MM.1S (cell line): ENCODE data around the gene UNC5C.

Source experiments
- CTCF ChIP-seq: fragments of 300-600 bp; sonication (generic); IDR thresholded peaks from 2 replicates; pipeline ENCODE4 v1.5.1; 2016; ENCODE audit warnings: antibody characterized with exemption, low read length, mixed read lengths
- EZH2 ChIP-seq: fragments of 300-600 bp; sonication (generic); optimal IDR thresholded peaks from 2 replicates; pipeline ENCODE3; 2017; ENCODE audit warnings: low read depth, mild to moderate bottlenecking, antibody characterized with exemption, low read length, mixed read lengths
- EZH2phosphoT487 ChIP-seq: fragments of 300-600 bp; sonication (generic); IDR thresholded peaks from 2 replicates; pipeline ENCODE4 v1.6.1; 2018; ENCODE audit warnings: antibody characterized with exemption, low read length

- TF ChIP-seq CTCF, result no peak
- no peak for TF ChIP-seq EZH2phosphoT487
- TF ChIP-seq EZH2, result no peak
These were observed 390.7 kb downstream of the UNC5C start for GRCh38 chr4:95158045-95158444.
